ENCODE results near the gene KSR1. TPM values are rescaled to one million over a fixed set of nuclear protein-coding genes. Genes with fewer than 3 reads are reported as not detected.

Gene KSR1
- total RNA-seq, 6 experiments from 2014 or later: 5.9 to 12.9 (median 8.7) TPM

DNA sequence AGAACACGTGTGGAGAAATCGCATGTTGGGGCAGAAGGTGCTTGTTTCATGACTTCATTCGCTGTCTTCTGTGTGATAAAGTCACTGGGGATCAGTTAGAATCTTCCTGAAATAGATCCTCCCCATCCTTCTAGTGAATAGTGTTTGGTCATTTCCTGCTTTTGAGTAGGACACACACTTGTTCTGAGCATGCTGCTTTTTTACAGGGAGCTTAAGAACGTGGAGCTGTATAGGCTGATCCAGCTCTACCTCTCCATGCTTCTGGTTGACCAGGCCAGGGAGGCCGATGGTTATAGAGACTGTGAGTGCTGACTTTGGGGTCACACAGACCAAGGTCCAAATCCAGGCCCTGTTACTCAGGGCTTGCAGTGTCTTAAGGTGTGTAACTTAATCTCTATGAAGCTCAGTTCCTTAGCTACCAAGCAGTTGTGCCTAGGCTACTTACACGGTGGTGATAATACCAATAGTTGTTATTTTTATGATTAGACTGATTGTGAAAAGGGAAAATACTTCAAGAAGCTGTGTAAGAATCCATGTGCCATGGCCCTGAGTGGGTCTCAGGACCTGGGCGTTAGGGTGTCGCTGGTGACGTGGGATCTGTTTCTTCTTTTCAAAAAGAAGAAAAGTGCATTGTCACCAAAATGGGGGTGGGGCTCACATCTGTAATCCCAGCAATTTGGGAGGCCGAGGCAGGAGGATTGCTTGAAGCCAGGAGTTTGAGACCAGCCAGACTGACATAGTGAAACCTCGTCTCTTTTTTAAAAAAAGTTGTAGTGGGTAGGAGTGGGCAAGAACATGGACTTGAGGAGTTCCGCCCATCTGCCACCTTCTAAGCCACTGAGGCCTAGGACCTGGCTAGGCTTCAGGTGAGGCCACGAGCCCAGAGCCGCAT lies 110.7 kb downstream of the KSR1 start:
- no peak overlapping the region for H3K4me3 ChIP-seq
- WGBS (ENCODE audit: insufficient coverage, low coverage, low lambda C conversion rate, missing lambda C conversion rate): 79% methylated on average over 5 of the region's 14 CpGs

GRCh38 chr17:27567563-27567859 lies 111.3 kb downstream of the KSR1 start:
- Histone ChIP-seq H3K9me3 (no peaks in the 10 kb centered on the region), H3K27me3 (no peaks in the 10 kb centered on the region), H3K4me3 (no peak overlapping the region), H3K36me3 (no peaks in the 10 kb centered on the region), H3K27ac (no peak overlapping the region), H3K4me1 (no peaks in the 10 kb centered on the region)
- 96% methylated on average over 4 of the region's 5 CpGs for WGBS (ENCODE audit: insufficient coverage, low coverage, low lambda C conversion rate, missing lambda C conversion rate)
- DNase-seq (no peak), ATAC-seq (no peak)
- TF ChIP-seq POLR2A (IDR thresholded peaks at IDR 0.05): no peak
- TF ChIP-seq, protein P1, sequence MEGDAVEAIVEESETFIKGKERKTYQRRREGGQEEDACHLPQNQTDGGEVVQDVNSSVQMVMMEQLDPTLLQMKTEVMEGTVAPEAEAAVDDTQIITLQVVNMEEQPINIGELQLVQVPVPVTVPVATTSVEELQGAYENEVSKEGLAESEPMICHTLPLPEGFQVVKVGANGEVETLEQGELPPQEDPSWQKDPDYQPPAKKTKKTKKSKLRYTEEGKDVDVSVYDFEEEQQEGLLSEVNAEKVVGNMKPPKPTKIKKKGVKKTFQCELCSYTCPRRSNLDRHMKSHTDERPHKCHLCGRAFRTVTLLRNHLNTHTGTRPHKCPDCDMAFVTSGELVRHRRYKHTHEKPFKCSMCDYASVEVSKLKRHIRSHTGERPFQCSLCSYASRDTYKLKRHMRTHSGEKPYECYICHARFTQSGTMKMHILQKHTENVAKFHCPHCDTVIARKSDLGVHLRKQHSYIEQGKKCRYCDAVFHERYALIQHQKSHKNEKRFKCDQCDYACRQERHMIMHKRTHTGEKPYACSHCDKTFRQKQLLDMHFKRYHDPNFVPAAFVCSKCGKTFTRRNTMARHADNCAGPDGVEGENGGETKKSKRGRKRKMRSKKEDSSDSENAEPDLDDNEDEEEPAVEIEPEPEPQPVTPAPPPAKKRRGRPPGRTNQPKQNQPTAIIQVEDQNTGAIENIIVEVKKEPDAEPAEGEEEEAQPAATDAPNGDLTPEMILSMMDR (IDR thresholded peaks at IDR 0.05): no peak
- intact Hi-C loops (cut with DNase I): no loop called here

More for the DNA sequence above, 110.7 kb downstream of the KSR1 start:
- intact Hi-C loops (cut with DNase I): no loop called here
- H3K4me1 ChIP-seq: no peaks in the 10 kb centered on the region
- H3K9me3 ChIP-seq: no peaks in the 10 kb centered on the region
- H3K36me3 ChIP-seq: no peaks in the 10 kb centered on the region
- DNase-seq (no peak), ATAC-seq (peak in 3 of 4 donors; percentile 19 to 39 (median 23))
- H3K27me3 ChIP-seq: no peaks in the 10 kb centered on the region
- TF ChIP-seq POLR2A (IDR thresholded peaks at IDR 0.05): no peak
- TF ChIP-seq, protein P1 (IDR thresholded peaks at IDR 0.05): no peak
- H3K27ac ChIP-seq: no peak overlapping the region

GRCh38 chr17:27568216-27568615 lies 112.0 kb downstream of the KSR1 start:
- DNase-seq (no peak), ATAC-seq (no peak)
- WGBS (ENCODE audit: insufficient coverage, low coverage, low lambda C conversion rate, missing lambda C conversion rate): 100% methylated on average over 1 of the region's 9 CpGs
- no peaks in the 10 kb centered on the region for H3K4me1 ChIP-seq
- H3K4me3 ChIP-seq: no peak overlapping the region
- TF ChIP-seq, protein P1 (IDR thresholded peaks at IDR 0.05): no peak
- no peak for TF ChIP-seq POLR2A (IDR thresholded peaks at IDR 0.05)
- no peaks in the 10 kb centered on the region for H3K9me3 ChIP-seq
- intact Hi-C loops (cut with DNase I): no loop called here
- H3K36me3 ChIP-seq: no peaks in the 10 kb centered on the region
- no peaks in the 10 kb centered on the region for H3K27me3 ChIP-seq
- H3K27ac ChIP-seq: no peak overlapping the region

- WGBS (ENCODE audit: insufficient coverage, low coverage, low lambda C conversion rate, missing lambda C conversion rate): 58% methylated on average over 4 of the region's 5 CpGs
- TF ChIP-seq, protein P1 (IDR thresholded peaks at IDR 0.05): no peak
- TF ChIP-seq POLR2A (IDR thresholded peaks at IDR 0.05): no peak
- Histone ChIP-seq H3K36me3 (no peaks in the 10 kb centered on the region), H3K27me3 (no peaks in the 10 kb centered on the region), H3K4me1 (no peaks in the 10 kb centered on the region), H3K4me3 (no peak overlapping the region), H3K27ac (no peak overlapping the region), H3K9me3 (no peaks in the 10 kb centered on the region)
- ATAC-seq (no peak), DNase-seq (no peak)
- intact Hi-C loops (cut with DNase I): no loop called here
Observed at GRCh38 chr17:27568811-27569210, 112.6 kb downstream of the KSR1 start.
